ENCODE results near the gene NEK7. TPM values are rescaled to one million over a fixed set of nuclear protein-coding genes. Genes with fewer than 3 reads are reported as not detected.
A peak's percentile ranks its signal among the peaks of the same experiment; 100 is the strongest.
"Not testable (repeated sequence)": the region's sequence is repeated elsewhere in the genome, so short reads cannot be mapped to it uniquely, and the experiment has no call there.

The NEK7 gene
- total RNA-seq, 1 donor from 2014 or later = 318 TPM

DNA sequence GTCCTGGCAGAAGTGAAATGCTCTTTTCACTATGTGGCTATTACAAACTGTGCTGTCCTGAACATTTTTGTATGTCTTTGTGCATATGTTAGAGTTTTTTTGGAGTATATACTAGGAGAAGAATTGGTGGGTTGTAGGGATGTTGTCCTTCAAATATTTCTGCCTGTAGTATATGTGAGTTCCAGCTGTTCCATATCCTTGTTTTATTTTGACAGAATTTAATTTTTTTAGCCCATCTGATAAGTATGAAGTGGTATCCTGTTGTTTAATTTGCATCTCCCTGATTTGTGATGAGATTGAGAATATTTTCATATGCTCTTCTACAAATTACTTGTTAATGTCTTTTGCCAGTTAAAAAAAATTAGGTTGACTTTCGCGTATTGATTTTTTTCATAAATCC, 34.3 kb downstream of the NEK7 start:
- no peak for DNase-seq (ENCODE audit: low spot score)
- intact Hi-C loops (cut with DNase I) = no loop called here

GRCh38 chr1:198193871-198194270, 37.1 kb downstream of the NEK7 start:
- DNase-seq (ENCODE audit: low spot score); intact Hi-C loops (cut with DNase I): not testable (repeated sequence)

GRCh38 chr1:198196630-198197029, 39.8 kb downstream of the NEK7 start:
- intact Hi-C loops (cut with DNase I) = no loop called here
- no peak for DNase-seq (ENCODE audit: low spot score)

GRCh38 chr1:198197285-198197684, 40.5 kb downstream of the NEK7 start:
- intact Hi-C loops (cut with DNase I) = no loop called here
- DNase-seq (ENCODE audit: low spot score) = no peak

GRCh38 chr1:198199105-198199504, 42.3 kb downstream of the NEK7 start:
- no peak for DNase-seq (ENCODE audit: low spot score)
- intact Hi-C loops (cut with DNase I) = no loop called here

DNA sequence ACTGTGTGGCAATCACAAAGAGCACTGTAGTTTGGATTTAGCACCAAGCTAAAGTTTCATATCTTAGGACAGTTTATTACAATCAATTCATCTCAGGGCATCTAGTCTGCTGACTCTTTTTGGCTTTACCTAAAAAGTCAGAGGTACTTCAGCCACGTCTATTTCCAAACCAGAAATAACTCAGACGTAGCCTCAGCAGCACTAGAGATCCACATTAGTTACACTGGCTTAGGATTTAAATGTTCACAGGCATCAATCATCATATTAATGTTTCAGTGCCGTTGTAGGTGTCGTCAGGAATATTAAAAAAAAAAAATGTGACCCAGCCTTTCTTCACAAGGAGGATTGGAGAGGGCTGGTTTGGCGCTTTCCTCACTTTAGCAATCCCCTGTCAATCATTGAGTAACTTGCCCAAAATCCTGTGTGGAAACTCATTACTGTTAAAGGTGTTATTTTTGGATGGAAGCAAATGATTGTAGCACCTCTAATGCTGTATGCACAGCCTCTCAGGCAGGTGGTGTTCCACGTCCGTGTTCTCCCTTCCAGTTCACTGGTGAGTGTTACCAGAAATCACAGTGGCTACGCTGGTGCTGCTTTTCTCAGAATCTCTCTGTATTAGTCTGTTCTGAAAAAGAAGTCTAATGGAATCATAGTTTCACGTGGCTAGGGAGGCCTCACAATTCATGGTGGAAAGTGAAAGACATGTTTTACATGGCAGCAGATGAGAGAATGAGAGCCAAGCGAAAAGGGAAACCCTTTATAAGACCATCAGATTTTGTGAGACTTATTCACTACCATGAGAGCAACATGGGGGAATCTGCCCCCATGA, 45.4 kb downstream of the NEK7 start:
- DNase-seq (ENCODE audit: low spot score) = peak; percentile 72
- intact Hi-C loops (cut with DNase I) = loop anchor here (5.0 to 10.0 kb wide), 2 partner anchors 45 to 263 kb away; partner anchors contain the start of gene NEK7

- intact Hi-C loops (cut with DNase I) = loop anchor here (5.0 to 10.0 kb wide), 2 partner anchors 46 to 261 kb away; partner anchors contain the start of gene NEK7
- DNase-seq (ENCODE audit: low spot score) = no peak
These were observed 46.6 kb downstream of the NEK7 start for GRCh38 chr1:198203434-198203833.

- intact Hi-C loops (cut with DNase I) = loop anchor here (10.0 kb wide), 1 partner anchor 260 kb away; no protein-coding TSS in a partner anchor
- DNase-seq (ENCODE audit: low spot score) = no peak
These were observed 48.4 kb downstream of the NEK7 start for GRCh38 chr1:198205016-198205684.

DNA sequence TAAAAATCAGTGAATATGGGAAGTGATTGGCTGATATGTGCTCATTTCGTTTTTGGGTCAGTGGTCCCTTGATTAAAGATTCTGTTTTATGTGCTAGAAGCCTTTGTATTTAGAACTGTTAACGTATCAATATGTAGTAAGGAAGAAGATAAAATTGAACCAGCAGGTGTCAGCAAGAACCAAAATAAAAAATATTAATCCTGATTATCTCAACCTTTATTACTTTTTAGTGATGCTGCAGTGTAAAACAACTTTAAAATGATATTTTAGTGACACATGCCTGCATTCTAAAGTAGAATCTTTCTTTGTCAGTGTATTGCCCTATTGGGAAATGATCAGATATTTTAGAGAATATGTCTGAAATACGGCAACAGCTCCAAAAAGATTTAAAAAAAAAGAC, 49.5 kb downstream of the NEK7 start:
- intact Hi-C loops (cut with DNase I) = loop anchor here (10.0 kb wide), 1 partner anchor 259 kb away; no protein-coding TSS in a partner anchor
- no peak for DNase-seq (ENCODE audit: low spot score)

- DNase-seq (ENCODE audit: low spot score) = no peak
- intact Hi-C loops (cut with DNase I) = no loop called here
These were observed 54.9 kb downstream of the NEK7 start for GRCh38 chr1:198211696-198212095.

DNA sequence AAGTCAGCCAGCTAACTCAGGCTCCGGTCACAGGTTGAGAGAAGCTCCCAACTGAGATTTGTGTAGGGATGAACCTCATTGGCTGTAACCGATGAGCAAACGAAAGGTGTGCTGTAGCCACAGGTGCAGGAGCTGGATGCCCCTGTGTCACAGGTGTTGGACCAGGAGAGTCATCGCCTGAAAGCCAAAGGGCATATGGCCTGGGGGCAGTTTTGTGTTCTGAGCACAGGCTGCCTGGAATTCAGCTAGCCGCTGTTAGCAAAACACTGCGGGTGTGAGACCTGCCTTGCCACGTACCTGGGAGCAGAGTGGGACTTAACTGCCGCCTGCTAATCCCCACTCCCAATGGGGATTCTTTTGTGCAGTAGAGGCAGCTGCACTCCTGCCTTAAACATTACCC, 55.3 kb downstream of the NEK7 start:
- intact Hi-C loops (cut with DNase I) = no loop called here
- no peak for DNase-seq (ENCODE audit: low spot score)

DNA sequence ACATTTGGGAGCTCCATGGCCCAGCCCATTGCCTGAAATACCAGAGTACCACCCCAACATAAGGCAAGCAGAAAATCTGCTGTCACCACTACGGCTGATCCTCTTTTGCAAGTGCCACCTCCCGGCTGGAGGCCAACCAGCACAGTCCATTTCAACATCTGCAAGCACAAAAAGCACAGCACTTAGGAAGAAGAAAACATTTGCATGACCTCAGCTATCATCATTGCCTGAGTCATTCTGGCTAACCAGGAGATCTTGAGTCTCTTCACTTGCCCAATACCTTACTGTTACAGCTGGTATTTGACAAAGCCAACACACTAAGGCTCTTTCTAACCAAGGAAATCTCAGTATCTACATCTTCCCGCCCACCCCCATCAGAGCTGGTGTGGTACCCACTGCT, 55.9 kb downstream of the NEK7 start:
- no peak for DNase-seq (ENCODE audit: low spot score)
- intact Hi-C loops (cut with DNase I) = no loop called here

GRCh38 chr1:198214924-198215323, 58.1 kb downstream of the NEK7 start:
- intact Hi-C loops (cut with DNase I) = no loop called here
- DNase-seq (ENCODE audit: low spot score) = no peak

DNA sequence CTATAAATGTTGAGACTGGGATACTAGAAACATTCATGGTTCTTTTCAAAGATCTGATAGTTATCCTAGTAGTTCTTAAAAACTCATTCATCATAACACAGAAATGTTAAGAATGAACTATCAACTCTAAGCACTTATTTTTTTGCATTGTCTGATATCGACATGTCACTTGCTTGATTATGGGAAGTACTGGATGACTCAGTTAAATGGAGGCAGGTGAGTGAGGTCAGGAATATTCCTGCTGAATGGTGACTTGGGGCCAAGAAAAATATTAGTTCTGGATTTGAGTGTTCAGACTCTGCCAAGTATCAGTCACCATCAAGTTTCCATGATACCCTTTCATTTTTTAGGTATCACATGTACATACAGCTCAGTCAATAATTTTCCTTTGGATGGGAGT, 63.6 kb downstream of the NEK7 start:
- DNase-seq (ENCODE audit: low spot score) = no peak
- intact Hi-C loops (cut with DNase I) = no loop called here

- DNase-seq (ENCODE audit: low spot score); intact Hi-C loops (cut with DNase I): not testable (repeated sequence)
These were observed 70.2 kb downstream of the NEK7 start for GRCh38 chr1:198227010-198227409.

- DNase-seq (ENCODE audit: low spot score); intact Hi-C loops (cut with DNase I): not testable (repeated sequence)
These were observed 70.7 kb downstream of the NEK7 start for GRCh38 chr1:198227454-198227853.

DNA sequence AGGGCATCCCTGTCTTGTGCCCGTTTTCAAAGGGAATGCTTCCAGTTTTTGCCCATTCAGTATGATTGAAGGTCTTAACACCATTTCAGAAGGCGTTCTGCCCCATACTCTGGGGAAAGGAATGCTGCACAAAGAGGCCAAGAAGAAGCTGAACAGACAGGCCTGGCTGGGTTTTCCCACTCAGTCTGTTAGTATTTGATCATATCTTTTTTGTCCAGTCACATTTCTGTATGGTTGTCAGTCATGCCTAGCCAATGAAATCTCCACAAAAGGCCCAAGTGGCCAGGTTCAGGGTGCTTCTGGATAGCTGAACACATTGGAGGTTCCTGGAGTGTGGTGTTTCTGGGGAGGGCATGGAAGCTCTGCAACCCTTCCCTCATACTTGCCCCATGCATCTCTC, 72.1 kb downstream of the NEK7 start:
- intact Hi-C loops (cut with DNase I) = no loop called here
- DNase-seq (ENCODE audit: low spot score) = no peak

- DNase-seq (ENCODE audit: low spot score) = no peak
- intact Hi-C loops (cut with DNase I) = no loop called here
These were observed 75.0 kb downstream of the NEK7 start for GRCh38 chr1:198231779-198232178.

DNA sequence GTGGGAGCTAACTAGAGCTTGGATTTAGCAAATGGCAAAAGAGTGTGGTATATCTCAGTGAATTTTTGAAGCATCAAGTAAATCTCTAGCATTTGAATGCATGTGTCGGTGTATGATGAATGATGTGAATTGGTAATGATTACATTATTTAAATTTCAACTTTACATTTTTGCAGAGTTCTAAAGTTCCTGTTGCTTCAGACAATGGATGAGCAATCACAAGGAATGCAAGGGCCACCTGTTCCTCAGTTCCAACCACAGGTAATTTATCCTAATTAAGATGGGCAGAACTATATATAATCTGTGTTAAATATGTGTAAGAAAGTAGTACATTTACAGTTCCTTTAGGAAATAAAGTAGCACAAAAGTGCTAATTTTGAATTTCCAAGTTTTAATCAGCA, 75.6 kb downstream of the NEK7 start:
- no peak for DNase-seq (ENCODE audit: low spot score)
- intact Hi-C loops (cut with DNase I) = no loop called here

DNA sequence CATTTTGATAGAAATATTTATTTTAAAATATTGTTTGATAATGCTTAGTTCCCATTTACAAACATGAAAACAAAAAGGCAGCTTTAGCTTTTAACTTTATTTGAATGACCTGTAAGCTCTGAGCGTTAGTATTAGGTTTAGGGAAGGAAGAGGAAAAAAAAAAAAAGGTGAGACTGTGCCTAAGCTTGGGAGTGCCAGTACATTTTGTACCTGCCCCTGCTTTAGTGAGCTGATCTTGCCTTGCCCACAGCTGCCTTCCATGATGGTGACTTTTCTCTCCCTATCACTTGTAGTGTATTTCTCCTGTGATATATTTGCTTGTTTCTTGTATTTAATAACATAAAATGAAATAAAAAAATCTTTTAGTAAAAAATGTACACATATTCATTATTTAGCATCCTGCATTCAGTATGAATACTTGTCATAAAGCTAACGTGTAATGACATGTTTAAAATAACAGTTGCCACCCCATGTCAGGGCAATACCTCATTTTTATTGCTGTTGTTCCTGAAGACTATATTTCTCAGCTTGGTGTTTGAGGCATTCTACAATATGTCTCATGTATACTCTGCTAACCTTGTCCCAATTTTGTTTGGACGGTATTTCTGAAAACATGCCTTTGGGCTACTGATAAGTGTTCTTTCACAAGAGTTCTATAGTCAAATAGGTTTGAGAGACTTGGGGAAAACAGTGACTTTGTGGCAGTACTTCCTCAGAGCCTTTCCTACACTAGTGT, 76.3 kb downstream of the NEK7 start:
- DNase-seq (ENCODE audit: low spot score) = no peak
- intact Hi-C loops (cut with DNase I) = no loop called here
